ENCODE measurements around the gene LCN6. TPM values are rescaled to one million over a fixed set of nuclear protein-coding genes. Genes with fewer than 3 reads are reported as not detected.

The LCN6 gene
- total and polyA plus RNA-seq, 9 of the 15 experiments (the other 6 are each of a cell fraction or from before 2014, with no cell fraction given) = 0.10 to 0.45 (median 0.37) TPM; not detected in 5

GRCh38 chr9:136787690-136788400 lies 39.5 kb upstream of the LCN6 start (continued):
- TF ChIP-seq RBM34 (IDR thresholded peaks at IDR 0.05; ENCODE audit: borderline replicate concordance, insufficient read depth, low read length) (no peak), HNRNPLL (IDR thresholded peaks at IDR 0.05; ENCODE audit: low read depth, low read length, poor library complexity, severe bottlenecking) (peak; percentile 66), RNF2 (IDR thresholded peaks at IDR 0.05) (no peak), CLOCK (CRISPR knock-in tag; IDR thresholded peaks at IDR 0.05; ENCODE audit: borderline replicate concordance) (no peak), THRA (IDR thresholded peaks at IDR 0.05) (no peak), ZNF217 (CRISPR knock-in tag; IDR thresholded peaks at IDR 0.05) (no peak), NFXL1 (CRISPR knock-in tag; IDR thresholded peaks at IDR 0.05) (no peak), SREBF1 (IDR thresholded peaks at IDR 0.05; ENCODE audit: borderline replicate concordance, low read depth, low read length) (no peak), MAFK (IDR thresholded peaks at IDR 0.05; ENCODE audit: low read length) (no peak), ZHX1 (conservative IDR thresholded peaks at IDR 0.05; ENCODE audit: low read length) (no peak), ZNF277 (CRISPR knock-in tag; IDR thresholded peaks at IDR 0.05; ENCODE audit: borderline replicate concordance) (no peak), ATF7 (IDR thresholded peaks at IDR 0.05) (0 out of 2 replicates have a peak, but pooled peaks have one; percentile 56), ZNF696 (CRISPR knock-in tag; conservative IDR thresholded peaks at IDR 0.05) (no peak), KLF10 (CRISPR knock-in tag; IDR thresholded peaks at IDR 0.05) (no peak), PHTF2 (CRISPR knock-in tag; IDR thresholded peaks at IDR 0.05) (no peak), HNRNPL (IDR thresholded peaks at IDR 0.05; ENCODE audit: low read depth, low read length) (no peak), TFAM (CRISPR knock-in tag; conservative IDR thresholded peaks at IDR 0.05) (no peak), ZFP30 (CRISPR knock-in tag; IDR thresholded peaks at IDR 0.05; ENCODE audit: borderline replicate concordance) (no peak), ZNF146 (CRISPR knock-in tag; IDR thresholded peaks at IDR 0.05; ENCODE audit: unreplicated experiment) (no peak), EP400 (IDR thresholded peaks at IDR 0.05) (no peak), ESRRA (IDR thresholded peaks at IDR 0.05; ENCODE audit: borderline replicate concordance, low read depth) (no peak)

Measured in K562 (cell line).